A549 (cell line): Measurements from ENCODE around the gene FBXO10. TPM values are rescaled to one million over a fixed set of nuclear protein-coding genes. Genes with fewer than 3 reads are reported as not detected.
"Not testable (repeated sequence)": the region's sequence is repeated elsewhere in the genome, so short reads cannot be mapped to it uniquely, and the experiment has no call there.

Experiments
- ATAC-seq, 2 experiments: fragments of 200-7000 bp in 1 of 2; fragments of >200 bp in 1 of 2; cut with Nextera tagmentation in 1 of 2; cut with Tn5 transposase in 1 of 2; 3 replicates each; pipeline versions ENCODE4 v1.8.0 to v1.9.1; 2018 to 2020; ENCODE audit warnings: mild to moderate bottlenecking in 1 of 2, moderate library complexity in 1 of 2
- CTCF ChIA-PET: fragments of 300-600 bp; sonication (Branson Sonifier 250); formaldehyde crosslinking; extraction: SDS; loops from one replicate; lab custom pipeline; 2021; ENCODE audit warnings: antibody characterized with exemption, inconsistent platforms; lab: Yijun Ruan, JAX
- POLR2A ChIA-PET: fragments of 350-600 bp; formaldehyde crosslinking; extraction: SDS; loops from one replicate; lab custom pipeline; 2021; ENCODE audit warnings: antibody characterized with exemption, inconsistent platforms; lab: Yijun Ruan, JAX
- DNase-seq, 2 experiments: peaks; one replicate each; pipeline versions ENCODE4 v3.0.0 to v3.0.0-alpha.2; 2011 to 2016; ENCODE audit warnings: low read depth in 1 of 2, low spot score in 1 of 2
- FAIRE-seq: peaks from 2 replicates; lab custom pipeline; 2011; peaks lifted over from hg19 to GRCh38; lab: Jason Lieb, UNC
- H3K27ac ChIP-seq, 2 experiments: fragments of >200 bp; sonication (Bioruptor Twin); formaldehyde crosslinking; 3 replicates each; pipeline ENCODE4 v1.5.1; 2016 to 2017
- H3K4me1 ChIP-seq: fragments of >200 bp; sonication (Bioruptor Twin); formaldehyde crosslinking; 3 replicates; pipeline ENCODE4 v1.6.1; 2016
- H3K4me2 ChIP-seq: fragments of >200 bp; sonication (Bioruptor Twin); formaldehyde crosslinking; 3 replicates; pipeline ENCODE4 v1.6.1; 2016
- H3K4me3 ChIP-seq: fragments of >200 bp; sonication (Bioruptor Twin); formaldehyde crosslinking; 3 replicates; pipeline ENCODE4 v1.5.1; 2016
- H3K9me3 ChIP-seq: fragments of >200 bp; sonication (Bioruptor Twin); formaldehyde crosslinking; 3 replicates; pipeline ENCODE4 v1.6.1; 2016
- CHD4 ChIP-seq: fragments of 200-600 bp; sonication (generic); IDR thresholded peaks from 2 replicates; pipeline ENCODE4 v1.6.1; 2016; ENCODE audit warnings: antibody characterized with exemption, mild to moderate bottlenecking, borderline replicate concordance
- EHF ChIP-seq: fragments of 250-450 bp; sonication (Bioruptor Pico); IDR thresholded peaks from 2 replicates; pipeline ENCODE4 v1.5.0; 2020; ENCODE audit warnings: mild to moderate bottlenecking
- FOSL2 ChIP-seq, 2 experiments: fragments of 450-650 bp in 1 of 2; fragments of >200 bp in 1 of 2; sonication (Bioruptor Twin) in 1 of 2; formaldehyde crosslinking; IDR thresholded peaks; 2 replicates each; pipeline versions ENCODE4 v1.5.0 to v1.6.1; 2016 to 2020; ENCODE audit warnings: mild to moderate bottlenecking in 1 of 2, moderate library complexity in 1 of 2
- HDAC2 ChIP-seq: fragments of 200-600 bp; sonication (generic); IDR thresholded peaks from 2 replicates; pipeline ENCODE4 v1.6.1; 2016
- HOXB5 ChIP-seq: fragments of 250-450 bp; sonication (Bioruptor Pico); IDR thresholded peaks from 2 replicates; pipeline ENCODE4 v1.5.0; 2020; ENCODE audit warnings: mild to moderate bottlenecking, moderate library complexity
- MAZ ChIP-seq: fragments of 150-350 bp; IDR thresholded peaks from 2 replicates; pipeline ENCODE4 v1.6.1; 2014; ENCODE audit warnings: antibody characterized with exemption, low read depth, low read length, borderline replicate concordance
- NFE2L2 ChIP-seq: fragments of 150-350 bp; conservative IDR thresholded peaks from 2 replicates; pipeline ENCODE4 v1.6.1; 2014; ENCODE audit warnings: low read length
- PHF8 ChIP-seq: fragments of 200-600 bp; sonication (generic); IDR thresholded peaks from 2 replicates; pipeline ENCODE4 v1.6.1; 2016; ENCODE audit warnings: low read depth, mild to moderate bottlenecking, antibody characterized with exemption, moderate library complexity, borderline replicate concordance
- RAD21 ChIP-seq, 2 experiments: fragments of >200 bp in 1 of 2; sonication (Bioruptor Twin) in 1 of 2; formaldehyde crosslinking in 1 of 2; IDR thresholded peaks in 1 of 2; conservative IDR thresholded peaks in 1 of 2; 2 replicates in 1 of 2; 3 replicates in 1 of 2; pipeline ENCODE4 v1.6.1; 2012 to 2018; ENCODE audit warnings: inconsistent platforms in 1 of 2
- RARB ChIP-seq: fragments of 250-450 bp; sonication (Bioruptor Pico); IDR thresholded peaks from 2 replicates; pipeline ENCODE4 v1.8.0; 2021; ENCODE audit warnings: mild to moderate bottlenecking, moderate library complexity
- TP53 ChIP-seq: fragments of 250-450 bp; sonication (Bioruptor Pico); IDR thresholded peaks from 2 replicates; pipeline ENCODE4 v1.5.0; 2021; ENCODE audit warnings: mild to moderate bottlenecking, moderate library complexity
- ZC3H11A ChIP-seq: fragments of 450-650 bp; IDR thresholded peaks from 2 replicates; pipeline ENCODE4 v1.6.1; 2014; ENCODE audit warnings: antibody characterized with exemption, mild to moderate bottlenecking
- WGBS: methylation state at CpG from one replicate; pipeline ENCODE4 v1.1.6; 2017; ENCODE audit errors: missing lambda C conversion rate; 5-methylcytosine and 5-hydroxymethylcytosine counted together
- polyA plus RNA-seq, 4 experiments: library from polyadenylated mRNA; depleted of rRNA in 3 of 4; stranded (reverse); fragments of >200 nt; fragmentation: RNase III in 1 of 4; extraction: RNeasy Plus Mini Kit Qiagen cat#74134 plus additional on column Dnase treatment in 1 of 4; gene quantifications; 2 replicates in 3 of 4; 3 replicates in 1 of 4; pipeline ENCODE4 v1.2.3, GENCODE V29; 2011 to 2017
- TF ChIP-seq, protein P1 (sequence below): fragments of 250-450 bp; sonication (Bioruptor Pico); IDR thresholded peaks from 2 replicates; pipeline ENCODE4 v1.5.0; 2020; ENCODE audit warnings: low read depth, mild to moderate bottlenecking, moderate library complexity
- TF ChIP-seq, protein P2 (sequence below): fragments of 250-450 bp; sonication (Bioruptor Pico); IDR thresholded peaks from 2 replicates; pipeline ENCODE4 v1.5.0; 2021; ENCODE audit warnings: mild to moderate bottlenecking, moderate library complexity, borderline replicate concordance
- TF ChIP-seq, protein P3 (sequence below): IDR thresholded peaks from 2 replicates; pipeline ENCODE4 v1.6.1; 2012; ENCODE audit warnings: low read depth, borderline replicate concordance

The FBXO10 gene
- polyA plus RNA-seq, 2 of the 4 experiments (the other 2 are of a cell fraction): 5.0 to 5.3 TPM

DNA sequence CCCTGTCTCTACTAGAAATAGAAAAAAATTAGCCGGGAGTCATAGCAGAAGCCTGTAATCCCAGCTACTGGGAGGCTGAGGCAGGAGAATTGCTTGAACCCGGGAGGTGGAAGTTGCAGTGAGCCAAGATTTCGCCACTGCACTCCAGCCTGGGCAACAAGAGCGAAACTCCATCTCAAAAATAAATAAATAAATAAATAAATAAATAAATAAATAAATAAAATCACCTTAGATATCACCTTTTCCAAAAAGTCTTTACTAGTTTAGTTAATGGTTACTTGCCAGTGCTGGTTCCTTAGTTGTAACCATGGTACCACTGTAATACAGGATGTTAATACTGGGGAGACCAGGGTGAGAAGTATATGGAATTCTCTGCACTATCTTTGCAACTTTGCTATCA lies 25.9 kb upstream of the FBXO10 start:
- POLR2A ChIA-PET: not testable (repeated sequence)
- TF ChIP-seq ZC3H11A: peak; percentile 94
- TF ChIP-seq, all 56 proteins: peak for 1; not testable (repeated sequence) for 55

DNA sequence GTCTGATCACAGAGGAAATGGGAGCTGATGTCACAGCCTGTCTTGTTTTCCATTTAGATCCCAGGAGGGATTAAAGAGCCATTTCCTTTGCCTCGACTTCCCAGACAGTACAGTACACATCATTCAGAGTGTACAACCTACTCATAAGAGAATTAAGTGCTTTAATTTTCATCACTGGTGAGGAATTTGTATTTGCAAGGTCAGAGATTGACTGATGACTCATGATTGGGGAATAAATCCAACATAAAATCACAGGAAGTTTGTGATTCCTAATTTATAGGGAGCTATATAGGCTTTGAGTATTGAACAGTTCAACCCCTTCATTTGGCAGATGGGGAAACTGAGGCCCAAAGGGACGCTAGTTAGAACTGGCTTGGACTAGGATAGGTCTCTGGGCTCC lies 20.3 kb upstream of the FBXO10 start:
- Histone ChIP-seq H3K27ac (no peak overlapping the region), H3K4me1 (0 out of 3 replicates have a peak, but pooled peaks cover 4% of the 10 kb centered on the region), H3K4me3 (no peak overlapping the region), H3K4me2 (no peak overlapping the region), H3K9me3 (no peaks in the 10 kb centered on the region)
- FAIRE-seq (no peak), DNase-seq (no peak), ATAC-seq (no peak)
- ChIA-PET POLR2A (no interaction called here), CTCF (interaction anchor here (2.6 kb wide), 1 partner anchor 29 kb away, joined by 8 read pairs; no protein-coding TSS in a partner anchor)
- TF ChIP-seq FOSL2 (IDR thresholded peaks at IDR 0.05): no peak
- TF ChIP-seq FOSL2 (CRISPR knock-in tag; IDR thresholded peaks at IDR 0.05): peak; percentile 52; the same call in 1 of the 2 replicates
- TF ChIP-seq NFE2L2: no peak
- 12% methylated on average over 2 of the region's 2 CpGs for WGBS

More for the DNA sequence above, 25.9 kb upstream of the FBXO10 start:
- not testable (repeated sequence) for H3K4me3 ChIP-seq, FAIRE-seq, H3K4me1 ChIP-seq, H3K4me2 ChIP-seq, DNase-seq, H3K27ac ChIP-seq, ATAC-seq, H3K9me3 ChIP-seq
- CTCF ChIA-PET: interaction anchor here (1.7 kb wide), 1 partner anchor 13 kb away, joined by 3 read pairs; no protein-coding TSS in a partner anchor
- 49% methylated on average over 4 of the region's 4 CpGs for WGBS

DNA sequence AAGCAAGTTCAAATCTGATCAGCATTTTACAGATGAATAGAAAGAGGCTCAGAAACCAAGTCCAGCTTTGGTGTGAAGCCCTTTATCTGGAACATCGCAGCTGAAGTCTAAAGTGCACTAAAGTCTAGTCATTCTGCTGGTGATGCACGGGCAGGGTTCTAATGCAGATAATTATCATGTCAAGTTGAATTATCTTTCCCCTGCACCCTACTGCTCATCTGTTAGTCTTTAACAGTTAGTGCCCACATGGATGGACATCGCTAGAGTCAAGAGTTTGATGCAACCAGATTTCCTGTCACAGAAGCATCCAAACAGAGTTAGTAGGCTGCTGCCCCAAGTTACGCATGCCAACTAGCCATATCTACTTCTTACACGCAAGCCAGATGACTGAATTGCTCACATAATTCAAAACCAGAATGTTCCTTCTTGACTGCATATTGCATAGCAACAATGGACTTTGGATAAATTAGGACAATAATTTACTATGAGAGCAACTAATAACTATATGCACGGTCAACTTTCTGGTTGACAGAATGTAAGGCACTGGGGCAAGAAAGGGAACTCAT lies 17.8 kb upstream of the FBXO10 start:
- Histone ChIP-seq H3K4me3 (no peak overlapping the region), H3K4me1 (peaks cover 23% of the 10 kb centered on the region), H3K27ac (no peak overlapping the region), H3K4me2 (peak overlapping the region; percentile 67), H3K9me3 (no peaks in the 10 kb centered on the region)
- 75% methylated on average over 6 of the region's 6 CpGs for WGBS
- ChIA-PET CTCF (interaction anchor here (0.6 to 1.9 kb wide), 10 partner anchors 10 to 753 kb away, joined by 3 to 11 read pairs (median 4); no protein-coding TSS in a partner anchor), POLR2A (interaction anchor here (1.2 kb wide), 1 partner anchor 11 kb away, joined by 3 read pairs; no protein-coding TSS in a partner anchor)
- TF ChIP-seq, protein P1, sequence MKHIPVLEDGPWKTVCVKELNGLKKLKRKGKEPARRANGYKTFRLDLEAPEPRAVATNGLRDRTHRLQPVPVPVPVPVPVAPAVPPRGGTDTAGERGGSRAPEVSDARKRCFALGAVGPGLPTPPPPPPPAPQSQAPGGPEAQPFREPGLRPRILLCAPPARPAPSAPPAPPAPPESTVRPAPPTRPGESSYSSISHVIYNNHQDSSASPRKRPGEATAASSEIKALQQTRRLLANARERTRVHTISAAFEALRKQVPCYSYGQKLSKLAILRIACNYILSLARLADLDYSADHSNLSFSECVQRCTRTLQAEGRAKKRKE (CRISPR knock-in tag): no peak
- no peak for TF ChIP-seq RAD21 (conservative IDR thresholded peaks at IDR 0.05 in 1 of 2, IDR thresholded peaks at IDR 0.05 in 1 of 2)
- TF ChIP-seq MAZ: no peak
- TF ChIP-seq CHD4: no peak
- no peak for TF ChIP-seq EHF (CRISPR knock-in tag)
- TF ChIP-seq TP53 (CRISPR knock-in tag): no peak
- TF ChIP-seq PHF8: no peak
- no peak for TF ChIP-seq HOXB5 (CRISPR knock-in tag)
- TF ChIP-seq, protein P2, sequence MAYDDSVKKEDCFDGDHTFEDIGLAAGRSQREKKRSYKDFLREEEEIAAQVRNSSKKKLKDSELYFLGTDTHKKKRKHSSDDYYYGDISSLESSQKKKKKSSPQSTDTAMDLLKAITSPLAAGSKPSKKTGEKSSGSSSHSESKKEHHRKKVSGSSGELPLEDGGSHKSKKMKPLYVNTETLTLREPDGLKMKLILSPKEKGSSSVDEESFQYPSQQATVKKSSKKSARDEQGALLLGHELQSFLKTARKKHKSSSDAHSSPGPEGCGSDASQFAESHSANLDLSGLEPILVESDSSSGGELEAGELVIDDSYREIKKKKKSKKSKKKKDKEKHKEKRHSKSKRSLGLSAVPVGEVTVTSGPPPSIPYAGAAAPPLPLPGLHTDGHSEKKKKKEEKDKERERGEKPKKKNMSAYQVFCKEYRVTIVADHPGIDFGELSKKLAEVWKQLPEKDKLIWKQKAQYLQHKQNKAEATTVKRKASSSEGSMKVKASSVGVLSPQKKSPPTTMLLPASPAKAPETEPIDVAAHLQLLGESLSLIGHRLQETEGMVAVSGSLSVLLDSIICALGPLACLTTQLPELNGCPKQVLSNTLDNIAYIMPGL (CRISPR knock-in tag): no peak
- TF ChIP-seq RARB (CRISPR knock-in tag): no peak
- TF ChIP-seq FOSL2 (IDR thresholded peaks at IDR 0.05): no peak
- TF ChIP-seq FOSL2 (CRISPR knock-in tag; IDR thresholded peaks at IDR 0.05): no peak
- no peak for TF ChIP-seq HDAC2
- TF ChIP-seq, protein P3, sequence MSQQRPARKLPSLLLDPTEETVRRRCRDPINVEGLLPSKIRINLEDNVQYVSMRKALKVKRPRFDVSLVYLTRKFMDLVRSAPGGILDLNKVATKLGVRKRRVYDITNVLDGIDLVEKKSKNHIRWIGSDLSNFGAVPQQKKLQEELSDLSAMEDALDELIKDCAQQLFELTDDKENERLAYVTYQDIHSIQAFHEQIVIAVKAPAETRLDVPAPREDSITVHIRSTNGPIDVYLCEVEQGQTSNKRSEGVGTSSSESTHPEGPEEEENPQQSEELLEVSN: no peak
- ATAC-seq: no peak
- no peak for FAIRE-seq
- DNase-seq: no peak
